ENCODE measurements around the gene PABPC1L.

GRCh38 chr20:44973053-44973452 lies 63.2 kb downstream of the PABPC1L start:
- TF ChIP-seq TAF1 (IDR thresholded peaks at IDR 0.05; ENCODE audit: low read depth): no peak
- no peak for TF ChIP-seq RAD21 (IDR thresholded peaks at IDR 0.05; ENCODE audit: low read depth)
- TF ChIP-seq TCF12 (IDR thresholded peaks at IDR 0.05; ENCODE audit: low read depth): no peak

Data from Ishikawa (cell line).